Activated B cell treated with CpG ODN at 0.5 μM for 24 hours (primary cell): ENCODE results near the gene OR2C1. TPM values are rescaled to one million over a fixed set of nuclear protein-coding genes. Genes with fewer than 3 reads are reported as not detected.

Source experiments
- ATAC-seq: fragments of 200-7000 bp; cut with Tn5 transposase; one replicate; pipeline ENCODE4 v1.10.0; 2021; ENCODE audit warnings: low read depth, mild to moderate bottlenecking, moderate library complexity
- CTCF ChIA-PET: fragments of 350-600 bp; sonication (Branson Sonifier 250); formaldehyde crosslinking; loops from one replicate; lab custom pipeline; 2021; ENCODE audit warnings: antibody characterized with exemption; lab: Charles Lee
- POLR2A ChIA-PET: fragments of 350-600 bp; sonication (Branson Sonifier 250); formaldehyde crosslinking; loops from one replicate; lab custom pipeline; 2021; ENCODE audit warnings: antibody characterized with exemption; lab: Charles Lee
- DNase-seq: peaks from one replicate; pipeline ENCODE4 v3.0.0; 2022
- H3K27ac Mint-ChIP-seq: one replicate; pipeline ENCODE4 v1.8.0; 2020; ENCODE audit warnings: mixed read lengths
- H3K27me3 Mint-ChIP-seq: one replicate; pipeline ENCODE4 v1.8.0; 2021; ENCODE audit warnings: mixed read lengths
- H3K36me3 Mint-ChIP-seq: one replicate; pipeline ENCODE4 v1.8.0; 2021; ENCODE audit warnings: low read depth, mixed read lengths
- H3K4me1 Mint-ChIP-seq: one replicate; pipeline ENCODE4 v1.8.0; 2021; ENCODE audit warnings: mixed read lengths
- H3K4me3 Mint-ChIP-seq: one replicate; pipeline ENCODE4 v1.8.0; 2020; ENCODE audit warnings: mild to moderate bottlenecking, mixed read lengths
- H3K9me3 Mint-ChIP-seq: one replicate; pipeline ENCODE4 v1.8.0; 2020; ENCODE audit warnings: mixed read lengths
- CTCF ChIP-seq: fragments of 200-600 bp; IDR thresholded peaks from one replicate; pipeline ENCODE4 v1.8.0; 2022; ENCODE audit warnings: antibody characterized with exemption, mild to moderate bottlenecking
- intact Hi-C: fragments of 100-400 bp; cut with micrococcal nuclease; formaldehyde crosslinking; loops from one replicate; pipeline ENCODE4 v1.15.1; 2024
- total RNA-seq: library from RNA; stranded (reverse); gene quantifications from 2 replicates; pipeline ENCODE4 v1.2.3, GENCODE V29; 2022

OR2C1 gene
- total RNA-seq, 1 donor from 2014 or later, result 0.80 TPM

- no peak for TF ChIP-seq CTCF
- DNase-seq (no peak), ATAC-seq (no peak)
- peaks cover 2% of the 10 kb centered on the region for H3K9me3 Mint-ChIP-seq
- no peak overlapping the region for H3K27ac Mint-ChIP-seq
- intact Hi-C loops, result no loop called here
- no peak overlapping the region for H3K4me3 Mint-ChIP-seq
- CTCF ChIA-PET, result no interaction called here
- H3K36me3 Mint-ChIP-seq, result no peaks in the 10 kb centered on the region
- peaks cover 5% of the 10 kb centered on the region for H3K4me1 Mint-ChIP-seq
- POLR2A ChIA-PET, result no interaction called here
- H3K27me3 Mint-ChIP-seq, result no peaks in the 10 kb centered on the region
Measured at GRCh38 chr16:3348547-3349167, 7.0 kb upstream of the OR2C1 start.

- Mint-ChIP-seq H3K27ac (no peak overlapping the region), H3K36me3 (no peaks in the 10 kb centered on the region), H3K4me1 (peaks cover 6% of the 10 kb centered on the region), H3K4me3 (no peak overlapping the region), H3K27me3 (no peaks in the 10 kb centered on the region), H3K9me3 (peaks cover 2% of the 10 kb centered on the region)
- no peak for TF ChIP-seq CTCF
- intact Hi-C loops, result no loop called here
- ChIA-PET CTCF (no interaction called here), POLR2A (no interaction called here)
- ATAC-seq, result no peak
- DNase-seq, result no peak
Measured at GRCh38 chr16:3349175-3349574, 6.5 kb upstream of the OR2C1 start.

DNA sequence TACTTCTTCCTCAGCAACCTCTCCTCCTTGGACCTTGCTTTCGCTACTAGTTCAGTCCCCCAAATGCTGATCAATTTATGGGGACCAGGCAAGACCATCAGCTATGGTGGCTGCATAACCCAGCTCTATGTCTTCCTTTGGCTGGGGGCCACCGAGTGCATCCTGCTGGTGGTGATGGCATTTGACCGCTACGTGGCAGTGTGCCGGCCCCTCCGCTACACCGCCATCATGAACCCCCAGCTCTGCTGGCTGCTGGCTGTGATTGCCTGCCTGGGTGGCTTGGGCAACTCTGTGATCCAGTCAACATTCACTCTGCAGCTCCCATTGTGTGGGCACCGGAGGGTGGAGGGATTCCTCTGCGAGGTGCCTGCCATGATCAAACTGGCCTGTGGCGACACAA, 429 bp downstream of the OR2C1 start:
- CTCF ChIA-PET, result no interaction called here
- H3K4me1 Mint-ChIP-seq, result peaks cover 3% of the 10 kb centered on the region
- peaks cover 5% of the 10 kb centered on the region for H3K27me3 Mint-ChIP-seq
- intact Hi-C loops, result no loop called here
- H3K27ac Mint-ChIP-seq, result no peak overlapping the region
- H3K36me3 Mint-ChIP-seq, result peaks cover 4% of the 10 kb centered on the region
- ATAC-seq (no peak), DNase-seq (no peak)
- POLR2A ChIA-PET, result interaction anchor here (0.5 kb wide), 1 partner anchor 54 kb away, joined by 4 read pairs; no protein-coding TSS in a partner anchor
- H3K4me3 Mint-ChIP-seq, result no peak overlapping the region
- no peak for TF ChIP-seq CTCF
- H3K9me3 Mint-ChIP-seq, result no peaks in the 10 kb centered on the region

DNA sequence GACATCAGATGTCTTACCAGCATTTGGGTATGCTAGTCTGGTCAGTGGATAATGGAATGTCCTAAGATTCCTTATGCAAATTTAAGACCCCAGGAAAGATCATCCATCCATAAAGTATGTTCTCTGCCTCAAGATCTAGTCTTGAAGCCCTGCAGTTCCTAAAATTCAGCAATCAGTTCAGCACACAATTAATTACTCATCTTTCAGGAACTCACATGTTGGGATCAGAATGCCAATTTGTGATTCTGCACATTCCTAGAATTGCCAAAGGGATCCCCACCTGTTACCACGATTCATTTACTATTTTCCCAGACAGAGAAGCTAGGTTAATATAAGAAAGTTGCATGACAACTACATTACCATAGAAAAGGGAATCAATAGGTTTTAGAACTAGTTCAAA, 3.2 kb downstream of the OR2C1 start:
- Mint-ChIP-seq H3K4me3 (no peak overlapping the region), H3K27me3 (peaks cover 9% of the 10 kb centered on the region), H3K9me3 (peaks cover 3% of the 10 kb centered on the region), H3K27ac (no peak overlapping the region), H3K4me1 (no peaks in the 10 kb centered on the region), H3K36me3 (peaks cover 4% of the 10 kb centered on the region)
- POLR2A ChIA-PET, result no interaction called here
- DNase-seq (no peak), ATAC-seq (no peak)
- CTCF ChIA-PET, result no interaction called here
- TF ChIP-seq CTCF, result no peak
- intact Hi-C loops, result no loop called here

- peaks cover 10% of the 10 kb centered on the region for H3K9me3 Mint-ChIP-seq
Measured at GRCh38 chr16:3362931-3363330, 7.2 kb downstream of the OR2C1 start.

More at GRCh38 chr16:3362931-3363330, 7.2 kb downstream of the OR2C1 start:
- Mint-ChIP-seq H3K4me1 (peaks cover 12% of the 10 kb centered on the region), H3K4me3 (no peak overlapping the region), H3K27me3 (peaks cover 9% of the 10 kb centered on the region), H3K36me3 (peaks cover 5% of the 10 kb centered on the region), H3K27ac (no peak overlapping the region)
- no peak for ATAC-seq
- intact Hi-C loops, result loop anchor here (5.0 kb wide), 1 partner anchor 56 kb away; the partner anchor contains the start of genes TIGD7 and ZNF75A
- TF ChIP-seq CTCF, result no peak
- DNase-seq, result no peak
- ChIA-PET POLR2A (no interaction called here), CTCF (no interaction called here)
